K562 (cell line): ENCODE data around the gene HECW1. TPM values are rescaled to one million over a fixed set of nuclear protein-coding genes. Genes with fewer than 3 reads are reported as not detected.

ENCODE experiments used
- ATAC-seq: fragments of 200-7000 bp; cut with Tn5 transposase; 3 replicates; pipeline ENCODE4 v1.9.1; 2020; ENCODE audit warnings: moderate library complexity
- BruUV-seq: library from RNA; stranded (reverse); fragments of 400-500 nt; replicated peaks from 2 replicates; lab custom pipeline; 2021; lab: Mats Ljungman, UMichigan
- CTCF ChIA-PET: fragments of 300-600 bp; formaldehyde crosslinking; extraction: SDS; loops from one replicate; lab custom pipeline; 2021; ENCODE audit warnings: low intra/inter-chr PET ratio; lab: Yijun Ruan, JAX
- POLR2A ChIA-PET: fragments of 300-600, 350-650 bp; sonication (Branson Sonifier 250); formaldehyde crosslinking; extraction: SDS; loops from one replicate; lab custom pipeline; 2021; ENCODE audit warnings: antibody characterized with exemption, inconsistent platforms; lab: Yijun Ruan, JAX
- DNase-seq, 4 experiments: peaks; one replicate each; pipeline versions ENCODE4 v3.0.0 to v3.0.0-alpha.2; 2011 to 2018; ENCODE audit warnings: low spot score in 3 of 4, mixed read lengths in 3 of 4; ENCODE audit errors: extremely low read depth in 1 of 4
- FAIRE-seq: peaks from 2 replicates; lab custom pipeline; 2011; peaks lifted over from hg19 to GRCh38; lab: Jason Lieb, UNC
- H2AFZ ChIP-seq: 2 replicates; pipeline ENCODE4 v1.6.0; 2011; ENCODE audit warnings: low read depth, low read length, control low read depth, inconsistent platforms
- H3K27ac ChIP-seq: fragments of 200-600 bp; 3 replicates; pipeline ENCODE4 v1.8.0; 2011; ENCODE audit warnings: low read depth, mild to moderate bottlenecking, control low read depth, inconsistent platforms, low read length, moderate library complexity, mixed read lengths; ENCODE audit errors: extremely low read depth
- H3K27me3 ChIP-seq, 2 experiments: fragments of 300-600 bp in 1 of 2; 2 replicates in 1 of 2; 3 replicates in 1 of 2; pipeline versions ENCODE4 v1.6.0 to v1.8.0; 2011; ENCODE audit warnings: inconsistent platforms in 2 of 2, low read length in 2 of 2, mild to moderate bottlenecking in 1 of 2, mixed read lengths in 1 of 2, moderate library complexity in 1 of 2; ENCODE audit not compliant: control insufficient read depth in 2 of 2, insufficient read depth in 2 of 2
- H3K36me3 ChIP-seq: fragments of 300-600 bp; 3 replicates; pipeline ENCODE4 v1.8.0; 2011; ENCODE audit warnings: mild to moderate bottlenecking, low read length, inconsistent platforms; ENCODE audit not compliant: control insufficient read depth, insufficient read depth
- H3K4me1 ChIP-seq, 2 experiments: fragments of 200-600 bp in 1 of 2; replicated peaks in 1 of 2; 2 replicates in 1 of 2; 3 replicates in 1 of 2; pipeline versions ENCODE4 v1.5.1 to v1.8.0; 2011; ENCODE audit warnings: inconsistent platforms in 2 of 2, low read length in 2 of 2, mild to moderate bottlenecking in 1 of 2, mixed read lengths in 1 of 2, moderate library complexity in 1 of 2; ENCODE audit not compliant: control insufficient read depth in 2 of 2, insufficient read depth in 2 of 2
- H3K4me2 ChIP-seq: 2 replicates; pipeline ENCODE4 v1.6.1; 2011; ENCODE audit warnings: low read length, control low read depth, inconsistent platforms, mixed read lengths; ENCODE audit not compliant: insufficient read depth
- H3K4me3 ChIP-seq: fragments of 200-600 bp; sonication (generic), shearing (Covaris generic); 2 replicates; pipeline ENCODE4 v1.5.1; 2016; ENCODE audit warnings: control low read depth, inconsistent platforms
- H3K79me2 ChIP-seq: fragments of 200-600 bp; 3 replicates; pipeline ENCODE4 v1.8.0; 2011; ENCODE audit warnings: low read length, inconsistent platforms; ENCODE audit not compliant: control insufficient read depth, insufficient read depth
- H3K9ac ChIP-seq, 2 experiments: 2 replicates each; pipeline versions ENCODE4 v1.6.0 to v1.6.1; 2011; ENCODE audit warnings: low read depth in 2 of 2, low read length in 2 of 2, control low read depth in 1 of 2, inconsistent platforms in 1 of 2, mild to moderate bottlenecking in 1 of 2, mixed read lengths in 1 of 2; ENCODE audit not compliant: insufficient read depth in 1 of 2
- H3K9me1 ChIP-seq: one replicate; pipeline ENCODE4 v1.6.0; 2011; ENCODE audit warnings: inconsistent platforms, mild to moderate bottlenecking, low read length, moderate library complexity; ENCODE audit not compliant: control insufficient read depth, insufficient read depth
- H3K9me3 ChIP-seq: replicated peaks from 2 replicates; pipeline ENCODE4 v1.5.1; 2011; ENCODE audit warnings: low read depth, low read length, inconsistent platforms; ENCODE audit not compliant: control insufficient read depth, insufficient read depth
- H4K20me1 ChIP-seq: replicated peaks from 2 replicates; pipeline ENCODE4 v1.6.1; 2011; ENCODE audit warnings: low read length, inconsistent platforms, mixed read lengths; ENCODE audit not compliant: control insufficient read depth, insufficient read depth
- CEBPZ ChIP-seq: fragments of 150-350 bp; IDR thresholded peaks from 2 replicates; pipeline ENCODE4 v1.6.1; 2014; ENCODE audit warnings: low read depth, mild to moderate bottlenecking, low read length, borderline replicate concordance
- CUX1 ChIP-seq: fragments of 200-800 bp; sonication (Bioruptor generic); IDR thresholded peaks from 2 replicates; pipeline ENCODE4 v1.6.1; 2016; ENCODE audit warnings: missing genetic modification characterization, missing compliant biosample characterization
- ETS2 ChIP-seq: IDR thresholded peaks from 2 replicates; pipeline ENCODE4 v1.6.1; 2016; ENCODE audit warnings: borderline replicate concordance, missing genetic modification characterization, mild to moderate bottlenecking, moderate library complexity, missing compliant biosample characterization; ENCODE audit not compliant: poor library complexity, severe bottlenecking
- L3MBTL2 ChIP-seq: fragments of 450-650 bp; IDR thresholded peaks from 2 replicates; pipeline ENCODE4 v1.6.1; 2016; ENCODE audit warnings: mild to moderate bottlenecking, moderate library complexity
- NFE2L1 ChIP-seq: fragments of 450-650 bp; IDR thresholded peaks from 2 replicates; pipeline ENCODE4 v1.6.1; 2016; ENCODE audit warnings: missing genetic modification characterization, low read depth, mild to moderate bottlenecking, missing compliant biosample characterization, moderate library complexity, borderline replicate concordance
- ZFP91 ChIP-seq: sonication (generic); formaldehyde crosslinking; IDR thresholded peaks from 2 replicates; pipeline ENCODE4 v1.8.0; 2022; ENCODE audit warnings: mild to moderate bottlenecking, missing genetic modification reagents
- WGBS: fragments of 100-300 bp; shearing (Covaris generic); methylation state at CpG from one replicate; pipeline ENCODE4 v1.1.6; 2016; ENCODE audit warnings: low coverage, mixed read lengths; ENCODE audit not compliant: insufficient coverage; ENCODE audit errors: missing lambda C conversion rate; 5-methylcytosine and 5-hydroxymethylcytosine counted together
- in situ Hi-C: fragments of 300-500 bp; cut with MboI; formaldehyde crosslinking; loops from 4 replicates; pipeline ENCODE4 v1.15.0; 2018; ENCODE audit warnings: inconsistent platforms, mixed read lengths
- intact Hi-C: fragments of 100-400 bp; cut with micrococcal nuclease; formaldehyde crosslinking; loops from 2 replicates; pipeline ENCODE4 v1.14.2; 2022
- polyA plus RNA-seq, 8 experiments: library from polyadenylated mRNA; depleted of rRNA in 4 of 8; stranded (reverse) in 5 of 8; unstranded in 3 of 8; fragments of >200 nt; fragmentation: Nextera tagmentation in 2 of 8; fragmentation: Illumina TruSeq in 1 of 8; extraction: Ambion mirVana in 2 of 8; extraction: Trizol in 1 of 8; gene quantifications; 2 replicates each; pipeline versions ENCODE4 v1.2.1 to v1.2.3, GENCODE V29; 2011 to 2014; ENCODE audit warnings: inconsistent platforms in 1 of 8, missing spikeins in 1 of 8
- total RNA-seq, 7 experiments: library from RNA; depleted of rRNA in 6 of 7; stranded (reverse); fragments of >200 nt in 6 of 7; fragmentation: Illumina TruSeq in 2 of 7; extraction: Trizol in 2 of 7; gene quantifications; 2 replicates each; pipeline versions ENCODE4 v1.2.1 to v1.2.3, GENCODE V29; 2011 to 2021; ENCODE audit warnings: low replicate concordance in 1 of 7

HECW1 gene
- total and polyA plus RNA-seq, 9 of the 15 experiments (the other 6 are each of a cell fraction or from before 2014, with no cell fraction given), result 0.07 to 0.31 (median 0.13) TPM; not detected in 4

GRCh38 chr7:43537765-43538403, 425.4 kb downstream of the HECW1 start (continued):
- TF ChIP-seq CUX1 (CRISPR knock-in tag), result no peak

GRCh38 chr7:43538404-43538771, 425.9 kb downstream of the HECW1 start:
- H3K4me1 ChIP-seq, result peaks cover 0 to 4% of the 10 kb centered on the region in 2 experiments; a peak in 3 of 5 replicates
- POLR2A ChIA-PET, result interaction anchor here (1.1 kb wide), 1 partner anchor 10 kb away, joined by 3 read pairs; no protein-coding TSS in a partner anchor
- no peak overlapping the region for H3K27ac ChIP-seq
- ATAC-seq (no peak), FAIRE-seq (no peak), DNase-seq (no peak)
- no peaks in the 10 kb centered on the region for H4K20me1 ChIP-seq
- WGBS, result 0% methylated on average over 4 of the region's 4 CpGs
- no peak overlapping the region for H3K9ac ChIP-seq
- H3K79me2 ChIP-seq, result no peaks in the 10 kb centered on the region
- H3K9me3 ChIP-seq, result no peaks in the 10 kb centered on the region
- intact Hi-C loops, result no loop called here
- no TSS peak for BruUV-seq
- H2AFZ ChIP-seq, result no peak overlapping the region
- no peak overlapping the region for H3K4me3 ChIP-seq
- in situ Hi-C loops, result no loop called here
- H3K4me2 ChIP-seq, result no peak overlapping the region
- no peaks in the 10 kb centered on the region for H3K9me1 ChIP-seq
- CTCF ChIA-PET, result no interaction called here
- H3K27me3 ChIP-seq, result peaks cover 39 to 56% of the 10 kb centered on the region in 2 experiments
- no peaks in the 10 kb centered on the region for H3K36me3 ChIP-seq
- TF ChIP-seq CEBPZ (no peak), ETS2 (tag) (no peak), NFE2L1 (tag) (no peak), L3MBTL2 (no peak), ZFP91 (no peak)
